Nephron (organoid): ENCODE measurements around the gene LY9.
"Not testable (repeated sequence)": the region's sequence is repeated elsewhere in the genome, so short reads cannot be mapped to it uniquely, and the experiment has no call there.

Experiments used
- H3K27ac Mint-ChIP-seq, 3 experiments: 2 replicates each; pipeline ENCODE4 v1.8.0; 2020; ENCODE audit warnings: mixed read lengths in 3 of 3, mild to moderate bottlenecking in 2 of 3, moderate library complexity in 1 of 3
- H3K27me3 Mint-ChIP-seq: 2 replicates; pipeline ENCODE4 v1.8.0; 2021; ENCODE audit warnings: low read depth, mild to moderate bottlenecking, moderate library complexity, mixed read lengths
- H3K36me3 Mint-ChIP-seq: 2 replicates; pipeline ENCODE4 v1.8.0; 2020; ENCODE audit warnings: low read depth, mixed read lengths
- H3K4me1 Mint-ChIP-seq: 2 replicates; pipeline ENCODE4 v1.8.0; 2020; ENCODE audit warnings: mixed read lengths
- H3K4me3 Mint-ChIP-seq, 3 experiments: 2 replicates each; pipeline ENCODE4 v1.8.0; 2020; ENCODE audit warnings: mild to moderate bottlenecking in 3 of 3, mixed read lengths in 3 of 3, moderate library complexity in 2 of 3
- H3K9me3 Mint-ChIP-seq: 2 replicates; pipeline ENCODE4 v1.8.0; 2020; ENCODE audit warnings: mixed read lengths
- TF ChIP-seq, protein P1 (sequence below), 3 experiments: fragments of 200-600 bp; sonication (generic); IDR thresholded peaks; one replicate each; pipeline ENCODE4 v1.5.0; 2021; ENCODE audit warnings: antibody characterized with exemption in 3 of 3; ENCODE audit not compliant: unreplicated experiment in 3 of 3

LY9 gene

GRCh38 chr1:160874935-160875334, 79.0 kb downstream of the LY9 start:
- no peak overlapping the region for H3K27ac Mint-ChIP-seq
- H3K27me3 Mint-ChIP-seq = no peaks in the 10 kb centered on the region
- no peaks in the 10 kb centered on the region for H3K4me1 Mint-ChIP-seq
- H3K9me3 Mint-ChIP-seq = peaks cover 4% of the 10 kb centered on the region
- no peaks in the 10 kb centered on the region for H3K36me3 Mint-ChIP-seq
- TF ChIP-seq, protein P1, sequence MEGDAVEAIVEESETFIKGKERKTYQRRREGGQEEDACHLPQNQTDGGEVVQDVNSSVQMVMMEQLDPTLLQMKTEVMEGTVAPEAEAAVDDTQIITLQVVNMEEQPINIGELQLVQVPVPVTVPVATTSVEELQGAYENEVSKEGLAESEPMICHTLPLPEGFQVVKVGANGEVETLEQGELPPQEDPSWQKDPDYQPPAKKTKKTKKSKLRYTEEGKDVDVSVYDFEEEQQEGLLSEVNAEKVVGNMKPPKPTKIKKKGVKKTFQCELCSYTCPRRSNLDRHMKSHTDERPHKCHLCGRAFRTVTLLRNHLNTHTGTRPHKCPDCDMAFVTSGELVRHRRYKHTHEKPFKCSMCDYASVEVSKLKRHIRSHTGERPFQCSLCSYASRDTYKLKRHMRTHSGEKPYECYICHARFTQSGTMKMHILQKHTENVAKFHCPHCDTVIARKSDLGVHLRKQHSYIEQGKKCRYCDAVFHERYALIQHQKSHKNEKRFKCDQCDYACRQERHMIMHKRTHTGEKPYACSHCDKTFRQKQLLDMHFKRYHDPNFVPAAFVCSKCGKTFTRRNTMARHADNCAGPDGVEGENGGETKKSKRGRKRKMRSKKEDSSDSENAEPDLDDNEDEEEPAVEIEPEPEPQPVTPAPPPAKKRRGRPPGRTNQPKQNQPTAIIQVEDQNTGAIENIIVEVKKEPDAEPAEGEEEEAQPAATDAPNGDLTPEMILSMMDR (IDR thresholded peaks at IDR 0.05; ENCODE audit: unreplicated experiment in 3 of 3) = no peak
- H3K4me3 Mint-ChIP-seq = no peak overlapping the region

DNA sequence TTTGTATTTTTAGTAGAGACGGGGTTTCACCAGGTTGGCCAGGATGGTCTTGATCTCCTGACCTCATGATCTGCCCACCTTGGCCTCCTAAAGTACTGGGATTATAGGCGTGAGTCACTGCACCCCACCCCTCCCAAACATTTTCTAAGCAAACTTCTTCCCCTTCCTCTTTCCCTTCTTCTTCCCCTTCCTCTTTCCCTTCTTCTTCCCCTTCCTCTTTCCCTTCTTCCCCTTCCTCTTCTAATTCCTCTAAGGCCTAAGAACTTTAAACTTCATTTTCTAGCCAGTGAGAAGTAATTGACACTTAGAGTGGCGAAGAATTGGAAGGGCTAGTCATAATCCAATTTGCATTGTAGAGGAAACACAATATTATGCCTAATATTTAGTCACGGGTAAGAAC, 79.6 kb downstream of the LY9 start:
- H3K4me1 Mint-ChIP-seq, H3K4me3 Mint-ChIP-seq, H3K27ac Mint-ChIP-seq, H3K27me3 Mint-ChIP-seq, H3K9me3 Mint-ChIP-seq, H3K36me3 Mint-ChIP-seq: not testable (repeated sequence)

GRCh38 chr1:160876311-160876710, 80.3 kb downstream of the LY9 start:
- Mint-ChIP-seq H3K36me3 (no peaks in the 10 kb centered on the region), H3K4me3 (no peak overlapping the region), H3K4me1 (no peaks in the 10 kb centered on the region), H3K9me3 (peaks cover 4% of the 10 kb centered on the region), H3K27ac (no peak overlapping the region), H3K27me3 (no peaks in the 10 kb centered on the region)
- TF ChIP-seq, protein P1 (IDR thresholded peaks at IDR 0.05; ENCODE audit: unreplicated experiment in 3 of 3) = no peak

DNA sequence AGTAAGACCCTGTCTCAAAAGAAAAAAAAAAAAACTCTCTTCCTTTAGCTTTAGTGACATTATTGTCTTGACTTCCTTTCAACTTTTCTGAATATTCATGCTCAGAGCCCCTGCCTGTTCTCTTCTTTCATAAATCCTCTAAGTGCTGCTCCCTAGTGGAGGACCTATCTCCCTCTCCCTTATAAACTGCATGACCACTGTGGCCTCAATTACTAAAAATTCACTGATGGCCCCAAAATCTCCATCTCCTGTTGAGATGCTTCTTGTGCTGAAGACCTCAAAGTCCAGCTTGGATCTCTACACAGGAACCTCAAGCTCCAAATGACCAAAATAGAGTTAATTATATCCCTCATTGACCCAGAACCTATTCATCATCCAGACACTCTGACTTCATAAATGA, 81.2 kb downstream of the LY9 start:
- no peaks in the 10 kb centered on the region for H3K27me3 Mint-ChIP-seq
- no peak overlapping the region for H3K4me3 Mint-ChIP-seq
- TF ChIP-seq, protein P1 (IDR thresholded peaks at IDR 0.05; ENCODE audit: unreplicated experiment in 3 of 3) = no peak
- no peaks in the 10 kb centered on the region for H3K36me3 Mint-ChIP-seq
- H3K27ac Mint-ChIP-seq = no peak overlapping the region
- no peaks in the 10 kb centered on the region for H3K4me1 Mint-ChIP-seq
- H3K9me3 Mint-ChIP-seq = peaks cover 4% of the 10 kb centered on the region
